HepG2 (cell line): ENCODE measurements around the gene PRR33. TPM values are rescaled to one million over a fixed set of nuclear protein-coding genes. Genes with fewer than 3 reads are reported as not detected.

Experiments used
- ATAC-seq: fragments of 200-7000 bp; cut with Tn5 transposase; 3 replicates; pipeline ENCODE4 v1.9.1; 2020; ENCODE audit warnings: mild to moderate bottlenecking, moderate library complexity
- BruUV-seq: library from RNA; stranded (reverse); fragments of 400-500 nt; replicated peaks from 2 replicates; lab custom pipeline; 2021; lab: Mats Ljungman, UMichigan
- CTCF ChIA-PET: fragments of 300-600 bp; formaldehyde crosslinking; extraction: SDS; loops from one replicate; lab custom pipeline; 2021; ENCODE audit warnings: low total read pairs, inconsistent platforms, low intra/inter-chr PET ratio; lab: Yijun Ruan, JAX
- POLR2A ChIA-PET: fragments of 350-600 bp; sonication (Branson Sonifier 250); formaldehyde crosslinking; loops from one replicate; lab custom pipeline; 2020; ENCODE audit warnings: antibody characterized with exemption, inconsistent platforms; lab: Yijun Ruan, JAX
- DNase-seq: peaks from one replicate; pipeline ENCODE4 v3.0.0-alpha.2; 2015; ENCODE audit warnings: low spot score
- FAIRE-seq: peaks from 3 replicates; lab custom pipeline; 2011; peaks lifted over from hg19 to GRCh38; lab: Jason Lieb, UNC
- H2AFZ ChIP-seq: one replicate; pipeline ENCODE4 v1.6.1; 2011; ENCODE audit warnings: low read length, inconsistent platforms
- H3K27ac ChIP-seq: fragments of 300-600 bp; 3 replicates; pipeline ENCODE4 v1.8.0; 2011; ENCODE audit warnings: mixed run types, mild to moderate bottlenecking, mixed read lengths, low read length, inconsistent platforms; ENCODE audit not compliant: insufficient read depth; ENCODE audit errors: extremely low read length
- H3K27me3 ChIP-seq, 2 experiments: fragments of 200-600 bp in 1 of 2; 2 replicates in 1 of 2; 3 replicates in 1 of 2; pipeline versions ENCODE4 v1.6.0 to v1.8.0; 2011; ENCODE audit warnings: low read length in 2 of 2, mild to moderate bottlenecking in 2 of 2, moderate library complexity in 2 of 2, inconsistent platforms in 1 of 2; ENCODE audit not compliant: insufficient read depth in 2 of 2, control insufficient read depth in 1 of 2
- H3K36me3 ChIP-seq, 2 experiments: fragments of 200-600 bp in 1 of 2; replicated peaks in 1 of 2; 2 replicates in 1 of 2; 3 replicates in 1 of 2; pipeline versions ENCODE4 v1.5.1 to v1.8.0; 2011; ENCODE audit warnings: low read length in 2 of 2, inconsistent platforms in 1 of 2; ENCODE audit not compliant: insufficient read depth in 2 of 2, control insufficient read depth in 1 of 2
- H3K4me1 ChIP-seq: 2 replicates; pipeline ENCODE4 v1.5.1; 2012; ENCODE audit warnings: low read length, inconsistent platforms; ENCODE audit not compliant: insufficient read depth
- H3K4me2 ChIP-seq: 2 replicates; pipeline ENCODE4 v1.6.0; 2011; ENCODE audit warnings: low read depth, low read length, inconsistent platforms
- H3K4me3 ChIP-seq, 3 experiments: fragments of 200-600 bp in 1 of 3; sonication (generic), shearing (Covaris generic) in 1 of 3; replicated peaks in 1 of 3; 2 replicates each; pipeline ENCODE4 v1.5.1; 2011 to 2016; ENCODE audit warnings: low read length in 3 of 3, inconsistent platforms in 2 of 3, low read depth in 2 of 3, mild to moderate bottlenecking in 2 of 3, control low read depth in 1 of 3, mixed read lengths in 1 of 3; ENCODE audit not compliant: insufficient read depth in 1 of 3
- H3K79me2 ChIP-seq: one replicate; pipeline ENCODE4 v1.6.1; 2011; ENCODE audit warnings: low read length, inconsistent platforms; ENCODE audit not compliant: insufficient read depth
- H3K9ac ChIP-seq: 2 replicates; pipeline ENCODE4 v1.6.0; 2011; ENCODE audit warnings: mild to moderate bottlenecking, low read depth, low read length, inconsistent platforms; ENCODE audit not compliant: insufficient read depth
- H3K9me3 ChIP-seq: 2 replicates; pipeline ENCODE4 v1.5.1; 2012; ENCODE audit warnings: mild to moderate bottlenecking, low read length
- H4K20me1 ChIP-seq: 2 replicates; pipeline ENCODE4 v1.6.0; 2011; ENCODE audit warnings: inconsistent platforms, mild to moderate bottlenecking, low read length, moderate library complexity; ENCODE audit not compliant: insufficient read depth
- DNMT1 ChIP-seq: sonication (generic); formaldehyde crosslinking; IDR thresholded peaks from 2 replicates; pipeline ENCODE4 v1.5.1; 2020; ENCODE audit warnings: mild to moderate bottlenecking, missing genetic modification reagents
- IKZF5 ChIP-seq: IDR thresholded peaks from 2 replicates; pipeline ENCODE4 v1.6.1; 2018; ENCODE audit warnings: missing genetic modification reagents, mild to moderate bottlenecking, missing compliant biosample characterization
- SNAI1 ChIP-seq: sonication (generic); formaldehyde crosslinking; IDR thresholded peaks from 2 replicates; pipeline ENCODE4 v1.5.0; 2020; ENCODE audit warnings: mild to moderate bottlenecking, missing genetic modification reagents, borderline replicate concordance
- SUZ12 ChIP-seq: fragments of 150-350 bp; IDR thresholded peaks from 2 replicates; pipeline ENCODE4 v1.6.1; 2014; ENCODE audit warnings: low read depth, low read length
- ZNF639 ChIP-seq: conservative IDR thresholded peaks from 2 replicates; pipeline ENCODE4 v1.6.1; 2018; ENCODE audit warnings: missing genetic modification reagents
- ZNF703 ChIP-seq: sonication (generic); formaldehyde crosslinking; IDR thresholded peaks from 2 replicates; pipeline ENCODE4 v1.5.1; 2020; ENCODE audit warnings: missing genetic modification reagents, mild to moderate bottlenecking, moderate library complexity, borderline replicate concordance
- ZZZ3 ChIP-seq: sonication (generic); formaldehyde crosslinking; IDR thresholded peaks from 2 replicates; pipeline ENCODE4 v1.4.0; 2020; ENCODE audit warnings: missing genetic modification reagents, mild to moderate bottlenecking, borderline replicate concordance
- WGBS: methylation state at CpG from one replicate; pipeline ENCODE4 v1.1.6; 2017; ENCODE audit warnings: low lambda C conversion rate; 5-methylcytosine and 5-hydroxymethylcytosine counted together
- in situ Hi-C: cut with HindIII; loops from 2 replicates; pipeline ENCODE4 v1.10.0; 2017; ENCODE audit warnings: low pct_unique_long_range_greater_than_20kb; ENCODE audit not compliant: extremely low pct_ligation_motif_present
- intact Hi-C: fragments of 100-400 bp; cut with micrococcal nuclease; formaldehyde crosslinking; loops from one replicate; pipeline ENCODE4 v1.10.0; 2022; ENCODE audit not compliant: unreplicated experiment
- polyA plus RNA-seq, 8 experiments: library from polyadenylated mRNA; depleted of rRNA in 3 of 8; stranded (reverse) in 7 of 8; unstranded in 1 of 8; fragments of >200 nt; fragmentation: Illumina TruSeq in 4 of 8; extraction: Trizol in 4 of 8; gene quantifications; 2 replicates each; pipeline versions ENCODE4 v1.2.1 to v1.2.3, GENCODE V29; 2011 to 2016; ENCODE audit warnings: low read depth in 4 of 8, missing spikeins in 1 of 8, mixed read lengths in 1 of 8; ENCODE audit not compliant: insufficient read depth in 1 of 8
- total RNA-seq, 5 experiments: library from RNA; depleted of rRNA; stranded (reverse); fragments of >200 nt; fragmentation: Illumina TruSeq; extraction: Trizol; gene quantifications; 2 replicates each; pipeline ENCODE4 v1.2.3, GENCODE V29; 2016; ENCODE audit warnings: low read depth in 1 of 5
- TF ChIP-seq, protein P1 (sequence below): fragments of 450-650 bp; IDR thresholded peaks from 2 replicates; pipeline ENCODE4 v1.6.1; 2016

The PRR33 gene
- total and polyA plus RNA-seq, 2 of the 13 experiments (the other 11 are each of a cell fraction or from before 2014, with no cell fraction given), result not detected

DNA sequence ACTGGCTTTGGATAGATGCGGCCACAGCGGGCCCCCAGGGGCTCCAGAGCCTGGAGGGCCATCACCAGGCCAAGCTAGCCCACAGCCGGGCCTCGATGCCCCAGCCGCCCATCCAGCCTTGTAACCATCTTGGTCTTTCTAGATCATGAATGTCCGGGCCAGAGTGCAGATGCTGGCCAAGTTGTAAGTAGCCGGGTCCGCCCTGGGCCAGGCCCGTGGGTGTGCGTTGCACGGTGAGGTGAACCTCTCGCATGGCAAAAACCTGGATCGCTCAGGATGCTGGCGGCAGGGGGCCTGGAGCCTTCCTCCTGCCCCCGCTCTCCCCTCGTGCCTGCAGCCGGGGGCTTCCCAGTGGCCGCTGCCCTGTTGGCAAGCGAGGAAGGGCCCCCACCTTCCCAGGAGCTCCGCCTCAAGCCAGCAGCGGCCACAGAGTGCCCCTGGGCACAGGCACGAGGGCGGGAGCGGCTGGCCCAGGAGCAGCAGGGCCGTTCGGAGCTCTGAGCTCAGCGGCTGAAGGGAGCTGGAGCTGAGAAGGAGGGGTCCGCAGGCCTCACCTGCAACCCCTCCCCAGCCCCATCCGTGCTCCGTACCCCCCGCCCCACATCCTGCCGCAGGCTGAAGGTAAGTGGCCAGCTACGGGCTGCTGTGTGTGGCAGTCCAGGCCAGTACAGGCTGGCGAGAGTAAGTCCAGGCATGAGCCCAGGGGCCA, 44.5 kb upstream of the PRR33 start:
- peaks cover 19 to 66% of the 10 kb centered on the region in 2 experiments for H3K27me3 ChIP-seq
- DNase-seq, result no peak
- no peak for FAIRE-seq
- no TSS peak for BruUV-seq
- intact Hi-C loops (no loop called here), in situ Hi-C loops (no loop called here)
- H4K20me1 ChIP-seq, result no peaks in the 10 kb centered on the region
- ATAC-seq, result peak; percentile 12; the same call in 2 of the 3 replicates
- no peaks in the 10 kb centered on the region for H3K9me3 ChIP-seq
- H3K4me3 ChIP-seq, result no peak overlapping the region
- no peak overlapping the region for H3K9ac ChIP-seq
- H3K4me2 ChIP-seq, result no peak overlapping the region
- TF ChIP-seq ZNF639 (CRISPR knock-in tag) (no peak), ZZZ3 (CRISPR knock-in tag) (no peak), SNAI1 (CRISPR knock-in tag) (no peak), SUZ12 (no peak), DNMT1 (CRISPR knock-in tag) (no peak), ZNF703 (no peak), IKZF5 (CRISPR knock-in tag) (no peak)
- TF ChIP-seq, protein P1, sequence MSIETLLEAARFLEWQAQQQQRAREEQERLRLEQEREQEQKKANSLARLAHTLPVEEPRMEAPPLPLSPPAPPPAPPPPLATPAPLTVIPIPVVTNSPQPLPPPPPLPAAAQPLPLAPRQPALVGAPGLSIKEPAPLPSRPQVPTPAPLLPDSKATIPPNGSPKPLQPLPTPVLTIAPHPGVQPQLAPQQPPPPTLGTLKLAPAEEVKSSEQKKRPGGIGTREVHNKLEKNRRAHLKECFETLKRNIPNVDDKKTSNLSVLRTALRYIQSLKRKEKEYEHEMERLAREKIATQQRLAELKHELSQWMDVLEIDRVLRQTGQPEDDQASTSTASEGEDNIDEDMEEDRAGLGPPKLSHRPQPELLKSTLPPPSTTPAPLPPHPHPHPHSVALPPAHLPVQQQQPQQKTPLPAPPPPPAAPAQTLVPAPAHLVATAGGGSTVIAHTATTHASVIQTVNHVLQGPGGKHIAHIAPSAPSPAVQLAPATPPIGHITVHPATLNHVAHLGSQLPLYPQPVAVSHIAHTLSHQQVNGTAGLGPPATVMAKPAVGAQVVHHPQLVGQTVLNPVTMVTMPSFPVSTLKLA, result no peak
- 60% methylated on average over 1 of the region's 34 CpGs for WGBS
- H3K4me1 ChIP-seq, result no peaks in the 10 kb centered on the region
- no peak overlapping the region for H3K27ac ChIP-seq
- no peaks in the 10 kb centered on the region for H3K36me3 ChIP-seq
- ChIA-PET POLR2A (no interaction called here), CTCF (no interaction called here)
- H2AFZ ChIP-seq, result no peak overlapping the region
- no peaks in the 10 kb centered on the region for H3K79me2 ChIP-seq
